GM21723 (cell line): ENCODE measurements around the gene GABRB2.
"Not testable (repeated sequence)": the region's sequence is repeated elsewhere in the genome, so short reads cannot be mapped to it uniquely, and the experiment has no call there.

ENCODE experiments used
- ATAC-seq: cut with Tn5 transposase; IDR thresholded peaks from one replicate; pipeline ENCODE4 v1.9.1; 2021; ENCODE audit warnings: mild to moderate bottlenecking, moderate library complexity; ENCODE audit not compliant: unreplicated experiment

Gene GABRB2

GRCh38 chr5:161546470-161547301 is at the start of gene GABRB2:
TSS of gene GABRB2 (minus strand) at chr5:161546725. CDS start at chr5:161546643, 82 bp downstream.
- peak; percentile 76 for ATAC-seq

DNA sequence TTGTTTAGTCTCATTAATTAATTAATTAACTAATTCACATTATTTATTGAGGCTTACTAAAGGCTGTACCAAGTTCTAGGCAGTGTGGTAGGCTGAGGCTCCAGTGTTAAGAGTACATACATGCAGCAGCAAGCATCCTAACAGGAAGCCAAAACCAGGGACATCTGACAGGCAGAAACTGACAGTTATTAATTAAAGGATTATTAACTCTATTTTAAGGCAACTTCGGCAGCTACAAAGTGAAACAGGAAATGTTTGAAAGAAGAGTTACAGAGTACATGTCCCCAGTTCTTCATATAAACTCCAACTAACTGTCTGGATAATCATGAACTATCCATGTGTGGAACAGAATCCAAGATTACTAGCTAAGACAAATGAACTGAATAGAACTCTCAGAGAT is 39.3 kb upstream of the GABRB2 start:
- no peak for ATAC-seq

GRCh38 chr5:161580621-161581020 is 34.1 kb upstream of the GABRB2 start:
- ATAC-seq, result no peak

DNA sequence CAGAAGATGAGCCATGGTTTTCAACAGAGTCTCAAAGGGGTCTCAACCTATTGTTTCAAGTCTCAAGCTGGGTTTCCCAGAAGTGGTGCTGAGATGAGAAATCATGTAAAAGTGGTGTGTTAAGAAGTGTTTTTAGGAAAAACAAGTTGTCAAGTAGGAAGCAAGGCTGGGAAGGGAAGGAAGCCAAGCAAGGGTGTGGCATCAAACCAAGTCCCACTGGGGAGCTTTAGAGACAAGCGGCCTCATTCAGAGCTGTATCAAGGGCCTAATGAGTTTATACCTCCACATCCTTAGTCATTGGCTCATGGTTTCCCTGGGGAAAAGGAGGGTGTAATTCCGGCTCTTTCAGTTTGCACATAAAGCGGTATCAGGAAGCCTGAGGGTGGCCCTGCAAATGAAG is 26.4 kb upstream of the GABRB2 start:
- no peak for ATAC-seq

GRCh38 chr5:161566081-161566480 is 19.6 kb upstream of the GABRB2 start:
- ATAC-seq, result no peak

DNA sequence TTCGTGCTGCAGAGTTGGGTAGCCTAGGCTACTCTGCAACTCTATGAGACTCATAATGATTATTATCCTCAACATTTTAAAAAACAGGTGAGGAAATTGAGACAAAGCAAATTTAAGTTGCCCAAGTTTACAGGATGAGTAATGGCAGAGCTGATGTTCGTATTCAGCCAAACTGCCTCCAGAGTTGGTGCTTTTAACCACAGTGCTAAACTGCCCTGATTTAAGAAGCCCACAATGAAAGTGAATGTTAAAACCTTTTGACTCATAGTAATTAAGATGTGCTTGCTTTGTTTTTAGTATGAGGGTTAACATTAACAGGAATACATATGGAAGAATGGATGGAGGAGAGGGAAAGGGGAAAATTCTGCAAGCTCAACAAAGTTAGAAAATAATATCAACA is 15.9 kb upstream of the GABRB2 start:
- no peak for ATAC-seq

DNA sequence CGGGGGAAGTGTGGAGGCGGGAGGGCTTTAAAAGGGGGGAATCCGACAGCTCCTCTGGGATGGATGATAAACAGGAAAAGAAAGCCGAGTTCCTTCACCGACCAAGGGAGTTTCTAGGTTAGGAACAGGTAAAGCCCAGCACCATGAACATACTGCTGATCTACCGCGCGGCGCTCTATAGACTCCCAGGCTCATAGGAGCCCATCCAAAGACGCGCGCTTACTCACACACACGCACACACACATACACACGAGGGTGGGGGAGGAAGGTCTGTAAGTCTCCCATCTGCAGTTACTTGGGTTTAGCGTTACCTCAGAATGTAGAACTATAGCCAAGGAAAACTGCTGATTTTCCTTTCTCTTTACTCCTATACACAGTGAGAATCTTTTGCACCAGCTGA is 2.6 kb upstream of the GABRB2 start:
- ATAC-seq, result no peak

- ATAC-seq, result no peak
These were observed 2.1 kb upstream of the GABRB2 start for GRCh38 chr5:161548487-161549094.

DNA sequence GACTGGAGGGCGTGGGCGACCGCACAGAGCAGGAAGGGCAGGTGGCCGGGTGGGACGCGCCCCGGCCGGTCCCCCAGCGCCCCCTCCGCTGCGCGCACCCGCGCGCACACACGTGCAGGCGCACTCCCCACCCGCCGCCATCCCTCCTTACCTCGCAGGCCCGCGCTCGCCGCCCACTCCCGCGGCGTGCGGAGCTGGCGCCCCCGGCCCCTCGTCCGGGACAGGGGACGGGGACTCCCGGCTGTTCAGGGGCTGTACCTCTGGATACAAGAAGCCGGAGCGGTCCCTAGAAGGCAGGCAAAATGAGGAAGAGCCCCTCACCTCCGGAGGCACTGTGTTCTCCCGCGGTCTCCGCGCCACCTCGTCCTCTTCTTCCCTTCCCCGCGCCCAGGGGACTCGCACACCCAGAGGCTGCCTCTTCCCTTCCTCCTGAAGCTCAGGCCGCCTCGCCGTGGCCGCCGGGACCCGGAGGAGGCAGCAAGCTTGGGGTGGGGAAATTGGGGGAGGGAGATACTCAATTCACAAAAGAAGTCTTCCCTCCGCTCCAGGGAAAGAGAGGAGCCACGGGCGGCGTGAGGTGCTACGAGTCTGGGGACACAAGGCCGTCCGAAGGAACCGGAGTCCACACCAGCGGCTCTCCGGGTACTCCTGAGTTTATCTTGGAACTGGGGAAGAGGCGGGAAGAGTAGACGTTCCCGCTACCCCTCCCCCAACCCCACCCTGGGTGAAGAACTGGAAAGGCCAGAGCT is 1.4 kb upstream of the GABRB2 start:
- no peak for ATAC-seq

GRCh38 chr5:161547406-161547737 is 847 bp upstream of the GABRB2 start:
- ATAC-seq, result no peak

GRCh38 chr5:161546095-161546469 is 443 bp downstream of the GABRB2 start:
- no peak for ATAC-seq

DNA sequence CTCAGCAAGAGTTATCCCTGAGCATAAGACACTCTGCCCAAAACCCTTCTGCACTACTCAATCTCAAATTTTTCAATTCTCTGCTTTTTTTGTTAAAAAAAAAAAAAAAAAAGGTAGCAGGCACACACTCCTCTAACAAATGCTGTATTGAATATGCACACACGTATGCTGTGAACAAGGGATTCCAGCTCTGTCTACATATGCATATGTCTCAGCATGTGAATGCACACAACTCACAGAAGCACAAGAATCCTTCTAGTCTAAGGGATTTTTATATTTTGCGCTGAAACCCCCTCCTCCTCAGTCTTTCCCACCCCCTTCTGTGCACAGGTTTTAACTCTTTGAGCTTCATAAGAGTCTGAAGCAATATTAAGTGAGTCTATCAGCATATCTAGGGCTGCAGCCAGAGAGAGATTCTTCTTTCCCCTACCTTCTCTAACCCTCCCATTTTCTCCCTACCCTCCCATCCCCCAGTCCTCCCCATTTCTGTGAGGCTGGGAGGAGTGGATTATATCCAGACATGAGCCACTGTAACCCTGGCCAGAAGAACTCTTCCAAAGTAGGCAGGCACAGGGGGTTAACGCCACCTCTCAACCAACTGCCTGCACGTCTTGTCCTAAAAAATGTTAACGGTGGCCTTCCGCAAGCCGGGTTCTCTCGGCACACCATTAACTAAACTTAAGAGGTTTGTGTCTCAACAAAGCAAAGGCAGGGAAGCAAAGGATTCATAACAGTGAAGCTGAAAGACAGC is 1.0 kb downstream of the GABRB2 start:
- no peak for ATAC-seq

DNA sequence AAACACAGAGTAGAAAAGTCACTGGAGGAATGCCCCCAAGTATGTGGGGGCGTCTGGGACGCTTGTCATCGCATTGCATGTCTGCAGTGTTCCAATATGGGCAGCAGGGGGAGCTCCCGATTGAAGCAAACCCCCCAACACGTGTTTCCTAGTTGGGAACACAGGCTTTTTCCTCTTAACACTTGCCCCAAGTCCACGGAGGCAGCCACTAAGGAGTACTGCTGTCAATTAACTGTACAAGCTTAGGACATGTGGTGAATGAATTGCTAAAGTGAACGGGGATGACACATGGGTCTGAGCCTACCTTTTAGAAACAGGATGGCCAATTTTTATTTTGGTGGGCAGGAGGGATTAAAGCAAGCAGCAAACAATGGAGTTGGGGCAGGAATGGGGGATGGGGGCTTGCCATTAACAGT is 2.2 kb downstream of the GABRB2 start:
- ATAC-seq, result peak; percentile 53

DNA sequence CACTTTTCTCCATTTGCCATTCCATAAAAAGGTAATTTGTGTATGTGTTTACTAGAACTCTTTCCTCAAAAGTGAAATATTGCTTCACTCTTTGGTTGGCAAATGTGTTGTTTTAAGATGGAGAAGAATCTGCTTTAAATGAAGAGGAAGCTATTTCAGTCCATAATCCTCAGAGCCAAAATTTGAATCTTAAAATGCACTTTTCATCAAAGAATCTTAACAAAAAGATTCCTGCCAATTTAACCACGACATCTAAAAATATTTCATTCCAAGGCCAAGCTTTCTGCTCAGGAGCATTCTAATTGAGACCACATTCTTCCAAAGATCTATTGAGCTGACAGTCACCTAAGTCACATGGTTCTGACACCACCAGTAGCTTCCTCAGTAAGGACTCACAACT is 7.5 kb downstream of the GABRB2 start:
- no peak for ATAC-seq

DNA sequence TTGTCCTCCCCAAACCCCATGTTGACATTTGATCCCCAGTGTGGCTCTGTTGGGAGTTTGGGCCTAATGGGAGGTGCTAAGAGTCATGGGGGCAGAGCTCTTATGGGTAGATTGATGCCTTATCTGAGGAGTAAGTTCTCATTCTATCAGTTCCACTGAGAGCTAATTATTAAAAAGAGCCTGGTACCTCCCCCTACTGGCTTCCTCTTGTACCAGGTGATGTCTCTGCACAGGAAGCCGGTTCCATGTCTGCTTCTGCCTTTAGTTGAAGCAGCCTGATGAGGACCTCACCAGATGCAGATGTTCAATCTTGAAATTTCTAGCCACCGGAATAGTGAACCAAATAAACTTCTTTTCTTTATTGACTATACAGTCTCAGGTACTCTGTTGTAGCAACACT is 10.8 kb downstream of the GABRB2 start:
- peak; percentile 88 for ATAC-seq

- ATAC-seq, result no peak
These were observed 15.8 kb downstream of the GABRB2 start for GRCh38 chr5:161530700-161531099.

GRCh38 chr5:161513942-161514341 is 32.6 kb downstream of the GABRB2 start:
- no peak for ATAC-seq

GRCh38 chr5:161507591-161507990 is 38.9 kb downstream of the GABRB2 start:
- peak; percentile 49 for ATAC-seq

GRCh38 chr5:161505160-161505559 is 41.4 kb downstream of the GABRB2 start:
- ATAC-seq, result not testable (repeated sequence)

DNA sequence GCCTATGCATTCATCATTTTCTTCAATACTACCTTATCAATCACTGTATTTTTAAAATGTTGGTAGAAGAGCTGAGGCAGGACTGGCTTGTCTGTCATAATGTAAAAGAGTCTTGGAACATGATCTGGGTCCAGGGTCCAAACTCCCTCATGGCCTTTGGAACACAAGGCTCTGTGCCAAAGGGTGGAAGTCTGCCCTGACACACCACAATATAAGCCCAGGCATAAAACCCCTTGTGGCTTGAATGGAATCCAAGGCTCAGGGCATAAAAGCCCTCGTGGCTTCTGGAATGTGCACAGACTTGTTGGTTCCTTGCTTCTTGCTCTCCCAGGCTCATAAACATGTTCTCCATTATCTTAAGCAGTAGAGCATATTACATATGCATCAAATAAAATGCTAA is 48.0 kb downstream of the GABRB2 start:
- ATAC-seq, result no peak

DNA sequence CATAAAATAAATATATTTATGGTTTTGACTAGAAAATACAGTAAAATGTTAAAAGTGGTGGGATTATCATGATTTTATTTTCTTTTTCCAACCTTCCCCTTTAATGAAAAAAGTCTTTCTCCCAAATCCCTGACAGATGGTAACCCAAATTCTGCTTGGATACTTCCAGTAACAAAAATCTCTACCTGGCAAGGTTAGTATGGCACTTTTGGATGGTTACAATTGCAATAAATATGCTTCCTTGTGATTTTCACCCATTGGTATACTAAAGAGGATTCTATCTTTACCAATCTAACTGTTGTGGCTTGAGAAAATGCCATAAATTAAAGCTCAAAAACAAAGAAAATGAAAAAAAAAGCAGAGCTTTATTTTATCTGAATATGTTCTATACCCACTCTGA is 62.8 kb downstream of the GABRB2 start:
- ATAC-seq, result no peak
